IMR-90 (cell line): ENCODE measurements around the gene USB1. TPM values are rescaled to one million over a fixed set of nuclear protein-coding genes. Genes with fewer than 3 reads are reported as not detected.

Experiments
- ATAC-seq: fragments of 200-7000 bp; cut with Tn5 transposase; 2 replicates; pipeline ENCODE4 v1.9.1; 2020; ENCODE audit warnings: low read depth, mild to moderate bottlenecking, moderate library complexity
- BruUV-seq: library from RNA; stranded (reverse); fragments of 400-500 nt; replicated peaks from 2 replicates; lab custom pipeline; 2021; lab: Mats Ljungman, UMichigan
- CTCF ChIA-PET: fragments of 300-600 bp; formaldehyde crosslinking; extraction: SDS; loops from one replicate; lab custom pipeline; 2021; ENCODE audit warnings: antibody characterized with exemption; lab: Yijun Ruan, JAX
- POLR2A ChIA-PET: fragments of 300-600 bp; sonication (Branson Sonifier 250); formaldehyde crosslinking; loops from one replicate; lab custom pipeline; 2022; ENCODE audit warnings: antibody characterized with exemption; ENCODE audit not compliant: unreplicated experiment; lab: Charles Lee
- DNase-seq: peaks from one replicate; pipeline ENCODE4 v3.0.0; 2013
- H2AFZ ChIP-seq: replicated peaks from 2 replicates; pipeline ENCODE3; 2013; ENCODE audit warnings: low read length, mild to moderate bottlenecking; ENCODE audit not compliant: poor library complexity
- H2AK5ac ChIP-seq: 2 replicates; pipeline ENCODE4 v1.6.1; 2013; ENCODE audit warnings: low read depth, low read length, inconsistent platforms
- H2AK9ac ChIP-seq: replicated peaks from 2 replicates; pipeline ENCODE3; 2013; ENCODE audit warnings: mild to moderate bottlenecking, low read depth, low read length, moderate library complexity; ENCODE audit not compliant: poor library complexity
- H2BK120ac ChIP-seq: 2 replicates; pipeline ENCODE4 v1.6.1; 2013; ENCODE audit warnings: low read depth, low read length, inconsistent platforms
- H2BK15ac ChIP-seq: 3 replicates; pipeline ENCODE4 v1.6.1; 2013; ENCODE audit warnings: low read depth, low read length, inconsistent platforms
- H2BK20ac ChIP-seq: 2 replicates; pipeline ENCODE4 v1.6.1; 2013; ENCODE audit warnings: low read depth, mild to moderate bottlenecking, inconsistent platforms, low read length, moderate library complexity
- H2BK5ac ChIP-seq: 2 replicates; pipeline ENCODE4 v1.6.1; 2013; ENCODE audit warnings: mild to moderate bottlenecking, low read depth, low read length, inconsistent platforms; ENCODE audit not compliant: poor library complexity, severe bottlenecking
- H3K14ac ChIP-seq: replicated peaks from 2 replicates; pipeline ENCODE4 v1.6.1; 2013; ENCODE audit warnings: low read depth, low read length, inconsistent platforms
- H3K18ac ChIP-seq: 2 replicates; pipeline ENCODE4 v1.6.1; 2013; ENCODE audit warnings: low read depth, low read length, control low read depth
- H3K23ac ChIP-seq: 2 replicates; pipeline ENCODE4 v1.6.1; 2013; ENCODE audit warnings: low read depth, low read length, inconsistent platforms
- H3K27ac ChIP-seq: 2 replicates; pipeline ENCODE4 v1.5.1; 2013; ENCODE audit warnings: mild to moderate bottlenecking, control low read depth, low read length; ENCODE audit not compliant: insufficient read depth
- H3K27me3 ChIP-seq: 2 replicates; pipeline ENCODE4 v1.6.1; 2013; ENCODE audit warnings: low read length; ENCODE audit not compliant: control insufficient read depth, insufficient read depth
- H3K36me3 ChIP-seq: 2 replicates; pipeline ENCODE4 v1.6.1; 2013; ENCODE audit warnings: low read length, mixed read lengths; ENCODE audit not compliant: control insufficient read depth, insufficient read depth
- H3K4ac ChIP-seq: 2 replicates; pipeline ENCODE4 v1.6.1; 2013; ENCODE audit warnings: low read depth, low read length, inconsistent platforms
- H3K4me1 ChIP-seq: 2 replicates; pipeline ENCODE4 v1.6.1; 2013; ENCODE audit warnings: low read length, mixed read lengths; ENCODE audit not compliant: control insufficient read depth, insufficient read depth
- H3K4me2 ChIP-seq: 2 replicates; pipeline ENCODE4 v1.6.1; 2013; ENCODE audit warnings: low read depth, mild to moderate bottlenecking, control low read depth, low read length, moderate library complexity
- H3K4me3 ChIP-seq: 2 replicates; pipeline ENCODE4 v1.5.1; 2013; ENCODE audit warnings: low read depth, mild to moderate bottlenecking, control low read depth, low read length, moderate library complexity; ENCODE audit not compliant: insufficient read depth
- H3K56ac ChIP-seq: 2 replicates; pipeline ENCODE4 v1.6.1; 2013; ENCODE audit warnings: low read length, inconsistent platforms; ENCODE audit not compliant: insufficient read depth; ENCODE audit errors: extremely low read depth
- H3K79me1 ChIP-seq, 2 experiments: 2 replicates each; pipeline ENCODE4 v1.6.1; 2013; ENCODE audit warnings: low read length in 2 of 2, inconsistent platforms in 1 of 2, low read depth in 1 of 2
- H3K9ac ChIP-seq: 2 replicates; pipeline ENCODE4 v1.6.1; 2013; ENCODE audit warnings: low read depth, low read length, control low read depth
- H3K9me1 ChIP-seq: 2 replicates; pipeline ENCODE4 v1.6.1; 2013; ENCODE audit warnings: low read length, inconsistent platforms; ENCODE audit not compliant: insufficient read depth
- H3K9me3 ChIP-seq: 2 replicates; pipeline ENCODE4 v1.6.1; 2013; ENCODE audit warnings: low read length; ENCODE audit not compliant: control insufficient read depth, insufficient read depth
- H4K20me1 ChIP-seq: 2 replicates; pipeline ENCODE4 v1.6.1; 2013; ENCODE audit warnings: low read length, inconsistent platforms; ENCODE audit not compliant: insufficient read depth
- H4K5ac ChIP-seq: 2 replicates; pipeline ENCODE4 v1.6.1; 2013; ENCODE audit warnings: mild to moderate bottlenecking, low read depth, low read length, control low read depth
- H4K8ac ChIP-seq, 2 experiments: 2 replicates each; pipeline ENCODE4 v1.6.1; 2013; ENCODE audit warnings: low read depth in 2 of 2, low read length in 2 of 2, control low read depth in 1 of 2, inconsistent platforms in 1 of 2
- H4K91ac ChIP-seq: 2 replicates; pipeline ENCODE4 v1.6.1; 2013; ENCODE audit warnings: low read depth, low read length, inconsistent platforms; ENCODE audit not compliant: insufficient read depth
- BHLHE40 ChIP-seq: fragments of 150-350 bp; IDR thresholded peaks from 2 replicates; pipeline ENCODE4 v1.6.1; 2016; ENCODE audit warnings: mild to moderate bottlenecking, low read depth, low read length
- CEBPB ChIP-seq: IDR thresholded peaks from 2 replicates; pipeline ENCODE4 v1.6.1; 2012; ENCODE audit warnings: low read depth, low read length, improper control_type of control experiment
- CHD1 ChIP-seq: IDR thresholded peaks from 2 replicates; pipeline ENCODE4 v1.6.1; 2012; ENCODE audit warnings: low read depth, low read length, improper control_type of control experiment
- CTCF ChIP-seq: conservative IDR thresholded peaks from 2 replicates; pipeline ENCODE4 v1.5.1; 2012; ENCODE audit warnings: mild to moderate bottlenecking, low read depth, low read length, improper control_type of control experiment
- ELK1 ChIP-seq: fragments of 150-350 bp; IDR thresholded peaks from 2 replicates; pipeline ENCODE4 v1.6.1; 2016; ENCODE audit warnings: low read depth, mild to moderate bottlenecking, low read length, moderate library complexity, borderline replicate concordance
- FOS ChIP-seq: fragments of 150-350 bp; IDR thresholded peaks from 2 replicates; pipeline ENCODE4 v1.6.1; 2016; ENCODE audit warnings: low read depth, low read length
- MAZ ChIP-seq: IDR thresholded peaks from 2 replicates; pipeline ENCODE4 v1.6.1; 2012; ENCODE audit warnings: low read depth, mild to moderate bottlenecking, low read length, improper control_type of control experiment, moderate library complexity, borderline replicate concordance
- POLR2A ChIP-seq: IDR thresholded peaks from 2 replicates; pipeline ENCODE4 v1.6.1; 2012; ENCODE audit warnings: mild to moderate bottlenecking, low read depth, low read length
- RAD21 ChIP-seq: IDR thresholded peaks from 2 replicates; pipeline ENCODE4 v1.6.1; 2012; ENCODE audit warnings: low read length, improper control_type of control experiment
- RCOR1 ChIP-seq: IDR thresholded peaks from 2 replicates; pipeline ENCODE4 v1.6.1; 2012; ENCODE audit warnings: mild to moderate bottlenecking, low read length, improper control_type of control experiment; ENCODE audit not compliant: insufficient replicate concordance
- RFX5 ChIP-seq: IDR thresholded peaks from 2 replicates; pipeline ENCODE4 v1.8.0; 2012; ENCODE audit warnings: low read depth, mild to moderate bottlenecking, low read length, moderate library complexity
- USF2 ChIP-seq: fragments of 150-350 bp; IDR thresholded peaks from 2 replicates; pipeline ENCODE4 v1.6.1; 2017; ENCODE audit warnings: mild to moderate bottlenecking, antibody characterized with exemption, low read length, low read depth
- WGBS, 2 experiments: methylation state at CpG; one replicate each; pipeline versions ENCODE4 v1.1.5 to v1.1.7; 2013; ENCODE audit warnings: missing lambda C conversion rate in 2 of 2; ENCODE audit not compliant: insufficient read length in 1 of 2; ENCODE audit errors: extremely low coverage in 2 of 2; 5-methylcytosine and 5-hydroxymethylcytosine counted together
- dilution Hi-C: fragments of 300-500 bp; cut with HindIII; formaldehyde crosslinking; loops from one replicate; pipeline ENCODE4 v1.14.3; 2018; ENCODE audit warnings: low sequenced_read_pairs; ENCODE audit not compliant: unreplicated experiment
- in situ Hi-C: fragments of 300-500 bp; cut with MboI; formaldehyde crosslinking; loops from 3 replicates; pipeline ENCODE4 v1.14.3; 2019; ENCODE audit warnings: low sequenced_read_pairs, inconsistent platforms, mixed read lengths
- intact Hi-C: fragments of 100-400 bp; cut with micrococcal nuclease; formaldehyde crosslinking; loops from 2 replicates; pipeline ENCODE4 v1.10.0; 2022
- polyA plus RNA-seq, 3 experiments: library from polyadenylated mRNA; depleted of rRNA; stranded (reverse); fragments of >200 nt; gene quantifications; 2 replicates each; pipeline ENCODE4 v1.2.3, GENCODE V29; 2012; ENCODE audit warnings: low replicate concordance in 1 of 3
- total RNA-seq: library from RNA; depleted of rRNA; stranded (reverse); fragments of >200 nt; gene quantifications from 2 replicates; pipeline ENCODE4 v1.2.3, GENCODE V29; 2012

The USB1 gene
- total and polyA plus RNA-seq, 2 of the 4 experiments (the other 2 are of a cell fraction), result 45.9 to 94.9 TPM

- Histone ChIP-seq H2BK20ac (no peak overlapping the region), H4K5ac (no peak overlapping the region), H3K4me1 (peaks cover 9% of the 10 kb centered on the region), H4K20me1 (peaks cover 9% of the 10 kb centered on the region; the same call in 1 of the 2 replicates), H3K4me2 (no peak overlapping the region), H3K4ac (0 out of 2 replicates have a peak overlapping the region, but pooled peaks have one; percentile 22), H3K9me3 (no peaks in the 10 kb centered on the region), H3K9me1 (peaks cover 26% of the 10 kb centered on the region), H3K79me1 (peaks cover 4 to 18% of the 10 kb centered on the region in 2 experiments), H3K18ac (no peak overlapping the region), H2BK5ac (no peak overlapping the region), H3K23ac (no peak overlapping the region), H4K91ac (no peak overlapping the region), H3K4me3 (no peak overlapping the region), H2BK120ac (no peak overlapping the region; the same call in 1 of the 2 replicates), H2BK15ac (no peak overlapping the region), H2AK9ac (no peak overlapping the region), H3K36me3 (peaks cover 12% of the 10 kb centered on the region), H3K27ac (no peak overlapping the region), H3K14ac (no peak overlapping the region), H2AFZ (no peak overlapping the region), H2AK5ac (no peak overlapping the region), H3K27me3 (no peaks in the 10 kb centered on the region), H4K8ac (no peak overlapping the region), H3K9ac (no peak overlapping the region), H3K56ac (no peak overlapping the region)
- ChIA-PET CTCF (interaction anchor here (1.0 to 1.9 kb wide), 3 partner anchors 108 to 185 kb away, joined by 3 to 8 read pairs (median 6); no protein-coding TSS in a partner anchor), POLR2A (no interaction called here)
- no peak for DNase-seq
- no peak for ATAC-seq
- WGBS, 2 experiments, result 71% methylated on average over 5 of the region's 9 CpGs; no CpG with 5 or more reads in 1 of the 2 experiments
- TF ChIP-seq RFX5 (no peak), RAD21 (no peak), BHLHE40 (no peak), ELK1 (no peak), MAZ (no peak), FOS (no peak), POLR2A (no peak), CEBPB (no peak), CHD1 (no peak), CTCF (no peak), USF2 (no peak), RCOR1 (no peak)
- intact Hi-C loops, result no loop called here
- BruUV-seq, result no TSS peak
- in situ Hi-C loops, result no loop called here
- dilution Hi-C loops, result no loop called here
These were observed 12.2 kb downstream of the USB1 start for GRCh38 chr16:58013201-58013956.
